ENCODE results near the gene PIK3C2G. TPM values are rescaled to one million over a fixed set of nuclear protein-coding genes. Genes with fewer than 3 reads are reported as not detected.

PIK3C2G gene
- total RNA-seq, 1 donor from 2014 or later, result 4.6 TPM

DNA sequence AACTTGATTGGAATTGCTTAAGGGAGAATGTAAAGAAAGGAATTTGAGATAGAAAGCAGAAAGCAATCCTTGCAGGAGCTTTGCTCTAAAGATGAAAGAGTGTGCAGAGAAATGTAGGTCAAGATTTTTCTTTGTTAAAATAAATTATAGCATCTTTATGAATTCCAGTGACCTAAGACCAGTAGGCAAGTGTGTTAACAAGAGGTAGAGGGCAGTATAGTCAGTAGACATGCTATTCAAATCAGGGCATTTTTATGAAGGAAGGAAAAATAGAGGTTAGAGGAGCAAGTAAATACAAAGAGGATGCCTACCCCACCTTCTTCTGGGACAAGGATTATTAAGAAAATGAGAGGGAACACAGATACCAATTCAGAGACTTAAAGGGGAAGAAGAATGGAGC lies 328.0 kb downstream of the PIK3C2G start:
- Mint-ChIP-seq H3K9me3 (no peaks in the 10 kb centered on the region), H3K36me3 (peaks cover 9% of the 10 kb centered on the region), H3K27me3 (no peaks in the 10 kb centered on the region), H3K4me1 (ENCODE audit: unreplicated experiment) (no peaks in the 10 kb centered on the region), H3K4me3 (no peak overlapping the region), H3K27ac (no peak overlapping the region)
- DNase-seq (ENCODE audit: extremely low spot score, unreplicated experiment), result no peak
- TF ChIP-seq, protein P1, sequence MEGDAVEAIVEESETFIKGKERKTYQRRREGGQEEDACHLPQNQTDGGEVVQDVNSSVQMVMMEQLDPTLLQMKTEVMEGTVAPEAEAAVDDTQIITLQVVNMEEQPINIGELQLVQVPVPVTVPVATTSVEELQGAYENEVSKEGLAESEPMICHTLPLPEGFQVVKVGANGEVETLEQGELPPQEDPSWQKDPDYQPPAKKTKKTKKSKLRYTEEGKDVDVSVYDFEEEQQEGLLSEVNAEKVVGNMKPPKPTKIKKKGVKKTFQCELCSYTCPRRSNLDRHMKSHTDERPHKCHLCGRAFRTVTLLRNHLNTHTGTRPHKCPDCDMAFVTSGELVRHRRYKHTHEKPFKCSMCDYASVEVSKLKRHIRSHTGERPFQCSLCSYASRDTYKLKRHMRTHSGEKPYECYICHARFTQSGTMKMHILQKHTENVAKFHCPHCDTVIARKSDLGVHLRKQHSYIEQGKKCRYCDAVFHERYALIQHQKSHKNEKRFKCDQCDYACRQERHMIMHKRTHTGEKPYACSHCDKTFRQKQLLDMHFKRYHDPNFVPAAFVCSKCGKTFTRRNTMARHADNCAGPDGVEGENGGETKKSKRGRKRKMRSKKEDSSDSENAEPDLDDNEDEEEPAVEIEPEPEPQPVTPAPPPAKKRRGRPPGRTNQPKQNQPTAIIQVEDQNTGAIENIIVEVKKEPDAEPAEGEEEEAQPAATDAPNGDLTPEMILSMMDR (conservative IDR thresholded peaks at IDR 0.05), result no peak

DNA sequence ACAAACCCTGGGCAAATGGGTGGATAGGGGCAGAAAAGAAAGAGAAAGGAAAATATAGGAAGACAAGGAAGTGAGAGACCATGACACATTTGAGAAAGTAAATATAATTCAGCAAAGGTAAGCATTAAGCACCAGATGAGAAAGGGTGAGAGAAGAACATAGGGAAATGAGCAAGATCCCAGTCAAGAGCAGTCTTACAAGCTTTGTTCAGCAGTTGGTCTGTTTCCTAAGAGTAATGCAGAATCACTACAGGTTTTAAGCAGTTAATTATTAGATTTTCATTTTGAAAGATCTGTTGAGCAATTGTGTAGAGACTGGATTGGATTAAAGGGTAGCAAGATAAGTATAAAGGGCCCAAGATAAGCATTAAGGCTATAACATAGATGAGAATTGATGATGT lies 330.2 kb downstream of the PIK3C2G start:
- Mint-ChIP-seq H3K9me3 (no peaks in the 10 kb centered on the region), H3K27me3 (no peaks in the 10 kb centered on the region), H3K27ac (no peak overlapping the region), H3K36me3 (no peaks in the 10 kb centered on the region), H3K4me1 (ENCODE audit: unreplicated experiment) (no peaks in the 10 kb centered on the region), H3K4me3 (no peak overlapping the region)
- TF ChIP-seq, protein P1 (conservative IDR thresholded peaks at IDR 0.05), result no peak
- no peak for DNase-seq (ENCODE audit: extremely low spot score, unreplicated experiment)

DNA sequence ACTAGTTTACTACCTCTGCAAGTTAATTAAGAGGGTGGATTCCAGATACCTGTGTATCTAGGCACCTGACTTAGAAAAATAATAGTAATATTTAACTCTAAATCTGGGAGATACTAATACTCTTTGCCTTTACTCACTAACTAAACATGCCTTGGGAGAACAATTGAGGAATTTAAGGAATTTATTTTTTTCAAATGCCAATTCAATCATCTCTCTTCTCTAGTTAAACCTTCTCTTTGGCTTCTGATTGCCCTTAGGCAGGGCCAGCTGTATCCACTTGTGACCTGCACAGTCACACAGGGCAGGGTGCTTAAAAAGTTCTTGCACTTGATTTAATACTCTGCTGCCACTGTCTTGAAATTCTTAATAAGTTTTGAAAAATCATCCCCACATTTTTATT lies 334.1 kb downstream of the PIK3C2G start:
- H3K27ac Mint-ChIP-seq, result no peak overlapping the region
- TF ChIP-seq, protein P1 (conservative IDR thresholded peaks at IDR 0.05), result no peak
- no peak for DNase-seq (ENCODE audit: extremely low spot score, unreplicated experiment)
- no peaks in the 10 kb centered on the region for H3K36me3 Mint-ChIP-seq
- H3K4me3 Mint-ChIP-seq, result no peak overlapping the region
- no peaks in the 10 kb centered on the region for H3K27me3 Mint-ChIP-seq
- H3K4me1 Mint-ChIP-seq (ENCODE audit: unreplicated experiment), result no peaks in the 10 kb centered on the region
- no peaks in the 10 kb centered on the region for H3K9me3 Mint-ChIP-seq

DNA sequence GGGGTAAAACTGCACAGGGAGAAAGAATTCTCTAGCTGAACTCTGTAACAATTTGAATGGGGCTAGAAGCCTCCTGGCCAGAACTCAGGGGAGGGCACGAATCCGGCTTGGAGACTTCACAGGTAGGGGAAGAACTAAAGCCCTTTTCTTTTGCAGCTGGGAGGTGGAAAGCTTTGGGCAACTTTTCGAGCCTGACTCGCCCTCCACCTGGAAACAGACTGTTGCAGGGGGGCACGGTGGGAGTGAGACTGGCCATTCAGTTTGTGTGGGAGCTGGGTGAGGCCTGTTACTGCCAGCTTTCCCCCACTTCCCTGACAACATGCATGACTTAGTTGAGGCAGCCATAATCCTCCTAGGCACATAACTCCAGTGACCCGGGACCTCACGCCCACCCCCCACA lies 340.6 kb downstream of the PIK3C2G start:
- Mint-ChIP-seq H3K36me3 (peaks cover 10% of the 10 kb centered on the region), H3K4me1 (ENCODE audit: unreplicated experiment) (no peaks in the 10 kb centered on the region), H3K9me3 (no peaks in the 10 kb centered on the region), H3K4me3 (no peak overlapping the region), H3K27me3 (no peaks in the 10 kb centered on the region), H3K27ac (no peak overlapping the region)
- DNase-seq (ENCODE audit: extremely low spot score, unreplicated experiment), result no peak
- TF ChIP-seq, protein P1 (conservative IDR thresholded peaks at IDR 0.05), result no peak

DNA sequence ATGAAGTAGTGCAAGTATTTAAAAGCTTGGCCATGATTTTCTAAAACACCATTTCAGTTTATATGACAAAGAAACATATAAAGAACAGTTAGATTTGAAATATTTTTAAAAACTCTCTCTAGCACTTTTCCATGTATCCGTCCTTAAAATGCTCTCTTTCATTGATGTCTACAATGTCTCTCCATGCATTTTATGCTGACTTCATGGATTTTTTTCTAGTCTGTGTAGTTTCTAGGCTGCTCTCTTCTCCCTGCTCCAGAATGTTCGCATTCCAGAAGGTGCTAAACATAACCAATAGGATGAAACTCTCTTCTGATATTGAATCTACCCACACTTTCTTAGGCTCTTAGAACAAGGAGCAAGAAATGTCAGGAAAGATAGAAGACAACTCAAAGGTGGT lies 351.7 kb downstream of the PIK3C2G start:
- no peaks in the 10 kb centered on the region for H3K9me3 Mint-ChIP-seq
- H3K27ac Mint-ChIP-seq, result no peak overlapping the region
- no peaks in the 10 kb centered on the region for H3K4me1 Mint-ChIP-seq (ENCODE audit: unreplicated experiment)
- no peak overlapping the region for H3K4me3 Mint-ChIP-seq
- no peaks in the 10 kb centered on the region for H3K27me3 Mint-ChIP-seq
- no peak for DNase-seq (ENCODE audit: extremely low spot score, unreplicated experiment)
- no peaks in the 10 kb centered on the region for H3K36me3 Mint-ChIP-seq
- TF ChIP-seq, protein P1 (conservative IDR thresholded peaks at IDR 0.05), result no peak

DNA sequence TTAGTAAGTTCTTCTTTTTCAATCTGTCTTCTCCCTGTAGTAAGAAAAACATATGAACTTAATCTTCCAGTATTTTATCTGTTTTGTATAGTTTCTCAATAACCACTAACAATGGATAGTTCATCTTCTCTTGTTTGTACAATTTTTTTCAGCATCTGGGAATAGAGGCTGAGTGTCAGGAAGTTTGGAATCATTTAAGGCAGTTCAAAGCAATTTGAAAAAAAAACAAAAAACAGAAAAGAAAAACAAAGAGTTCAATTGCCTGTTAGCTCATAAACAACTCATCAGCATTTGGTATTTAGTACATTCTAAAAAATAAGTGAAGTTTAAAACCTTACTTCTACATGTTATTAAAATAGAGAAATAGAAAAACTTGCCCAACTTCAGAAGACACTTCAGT lies 359.7 kb downstream of the PIK3C2G start:
- Mint-ChIP-seq H3K4me3 (no peak overlapping the region), H3K27me3 (no peaks in the 10 kb centered on the region), H3K9me3 (no peaks in the 10 kb centered on the region), H3K4me1 (ENCODE audit: unreplicated experiment) (no peaks in the 10 kb centered on the region), H3K27ac (no peak overlapping the region), H3K36me3 (peaks cover 3% of the 10 kb centered on the region)
- TF ChIP-seq, protein P1 (conservative IDR thresholded peaks at IDR 0.05), result no peak
- DNase-seq (ENCODE audit: extremely low spot score, unreplicated experiment), result no peak
